Keratinocyte (primary cell): ENCODE measurements around the gene IGF1. TPM values are rescaled to one million over a fixed set of nuclear protein-coding genes. Genes with fewer than 3 reads are reported as not detected.

Source experiments
- DNase-seq: peaks from one replicate; pipeline ENCODE4 v3.0.0-alpha.2; 2011; ENCODE audit warnings: low read depth, missing footprints, low spot score
- FAIRE-seq: peaks from 2 replicates; lab custom pipeline; 2011; peaks lifted over from hg19 to GRCh38; lab: Jason Lieb, UNC
- H2AFZ ChIP-seq: 2 replicates; pipeline ENCODE4 v1.6.0; 2012; ENCODE audit warnings: low read length, control low read depth, inconsistent platforms; ENCODE audit not compliant: control insufficient read depth
- H3K27ac ChIP-seq: 2 replicates; pipeline ENCODE4 v1.5.1; 2011; ENCODE audit warnings: low read length; ENCODE audit not compliant: control insufficient read depth, insufficient read depth
- H3K27me3 ChIP-seq: 3 replicates; pipeline ENCODE4 v1.6.0; 2011; ENCODE audit warnings: low read length; ENCODE audit not compliant: control insufficient read depth, insufficient read depth; ENCODE audit errors: extremely low read depth
- H3K36me3 ChIP-seq, 2 experiments: 2 replicates in 1 of 2; 3 replicates in 1 of 2; pipeline ENCODE4 v1.5.1; 2011; ENCODE audit warnings: low read length in 2 of 2, mild to moderate bottlenecking in 1 of 2; ENCODE audit not compliant: control insufficient read depth in 2 of 2, insufficient read depth in 2 of 2; ENCODE audit errors: extremely low read depth in 1 of 2
- H3K4me1 ChIP-seq: 3 replicates; pipeline ENCODE4 v1.5.1; 2011; ENCODE audit warnings: low read length; ENCODE audit not compliant: control insufficient read depth, insufficient read depth; ENCODE audit errors: extremely low read depth
- H3K4me2 ChIP-seq: 3 replicates; pipeline ENCODE4 v1.6.0; 2011; ENCODE audit warnings: low read depth, low read length; ENCODE audit not compliant: control insufficient read depth, insufficient read depth; ENCODE audit errors: extremely low read depth
- H3K4me3 ChIP-seq, 3 experiments: fragments of 200-600 bp in 1 of 3; sonication (generic) in 1 of 3; 2 replicates in 2 of 3; 3 replicates in 1 of 3; pipeline ENCODE4 v1.5.1; 2011 to 2016; ENCODE audit warnings: low read length in 3 of 3, mild to moderate bottlenecking in 3 of 3, control low read depth in 2 of 3, inconsistent platforms in 1 of 3, low read depth in 1 of 3, mixed read lengths in 1 of 3, mixed run types in 1 of 3, moderate library complexity in 1 of 3; ENCODE audit not compliant: control insufficient read depth in 2 of 3, insufficient read depth in 2 of 3; ENCODE audit errors: extremely low read depth in 1 of 3
- H3K79me2 ChIP-seq: 2 replicates; pipeline ENCODE4 v1.6.0; 2012; ENCODE audit warnings: low read length; ENCODE audit not compliant: control insufficient read depth, insufficient read depth
- H3K9ac ChIP-seq: 3 replicates; pipeline ENCODE4 v1.6.0; 2011; ENCODE audit warnings: low read length; ENCODE audit not compliant: control insufficient read depth, insufficient read depth; ENCODE audit errors: extremely low read depth
- H3K9me1 ChIP-seq: 3 replicates; pipeline ENCODE4 v1.6.0; 2011; ENCODE audit warnings: low read length; ENCODE audit not compliant: control insufficient read depth, insufficient read depth; ENCODE audit errors: extremely low read depth
- H3K9me3 ChIP-seq: 2 replicates; pipeline ENCODE4 v1.5.1; 2012; ENCODE audit warnings: low read depth, low read length; ENCODE audit not compliant: control insufficient read depth
- H4K20me1 ChIP-seq: 3 replicates; pipeline ENCODE4 v1.6.0; 2011; ENCODE audit warnings: low read length; ENCODE audit not compliant: control insufficient read depth, insufficient read depth; ENCODE audit errors: extremely low read depth
- EZH2 ChIP-seq: IDR thresholded peaks from one replicate; pipeline ENCODE4 v1.6.1; 2012; ENCODE audit warnings: inconsistent platforms, mild to moderate bottlenecking, low read length, moderate library complexity
- dilution Hi-C: fragments of 300-500 bp; cut with MboI; formaldehyde crosslinking; loops from one replicate; pipeline ENCODE4 v1.7.0; 2020; ENCODE audit warnings: low sequenced_read_pairs; ENCODE audit not compliant: extremely low pct_ligation_motif_present
- polyA plus RNA-seq, 5 experiments: library from polyadenylated mRNA; depleted of rRNA in 3 of 5; stranded (reverse) in 3 of 5; stranded (forward) in 1 of 5; unstranded in 1 of 5; fragments of >200 nt; gene quantifications; 1 replicate in 1 of 5; 2 replicates in 3 of 5; 3 replicates in 1 of 5; pipeline versions ENCODE4 v1.2.1 to v1.2.3, GENCODE V29; 2011 to 2012; ENCODE audit warnings: missing spikeins in 2 of 5, low read depth in 1 of 5, low replicate concordance in 1 of 5
- TF ChIP-seq, protein P1 (sequence below), 3 experiments: IDR thresholded peaks in 1 of 3; conservative IDR thresholded peaks in 1 of 3; optimal IDR thresholded peaks in 1 of 3; 2 replicates in 2 of 3; 3 replicates in 1 of 3; pipeline versions ENCODE3 to v1.5.1; 2011; ENCODE audit warnings: low read length in 3 of 3, mild to moderate bottlenecking in 3 of 3, moderate library complexity in 2 of 3, control low read depth in 1 of 3, inconsistent platforms in 1 of 3; ENCODE audit not compliant: insufficient read depth in 2 of 3; ENCODE audit errors: extremely low read depth in 1 of 3

The IGF1 gene
- polyA plus RNA-seq, 1 donor (not counting 4 experiments of a cell fraction or from before 2014, with no cell fraction given) = not detected

DNA sequence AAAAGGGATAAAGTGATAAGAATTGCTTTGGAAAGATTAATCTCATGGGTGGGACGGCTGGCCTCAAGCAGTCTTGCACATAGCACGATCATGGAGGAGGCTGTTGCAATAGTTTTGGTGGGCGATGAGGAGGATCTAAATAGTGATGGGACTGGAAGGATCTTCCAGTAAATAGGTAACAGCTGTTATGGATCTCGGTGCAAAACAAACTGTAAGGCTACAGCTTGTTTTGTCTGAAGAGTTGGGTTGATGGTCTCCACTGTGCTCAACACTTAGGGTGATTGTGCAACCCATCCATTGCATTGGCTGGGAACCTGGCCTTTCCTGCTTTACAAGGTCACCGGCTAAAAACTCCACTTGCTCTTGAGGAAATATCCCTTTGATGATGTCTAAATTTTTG is 21.0 kb downstream of the IGF1 start:
- no peaks in the 10 kb centered on the region for H3K27me3 ChIP-seq
- no peak overlapping the region for H3K4me3 ChIP-seq
- no peaks in the 10 kb centered on the region for H3K9me1 ChIP-seq
- no peak overlapping the region for H3K9ac ChIP-seq
- no peaks in the 10 kb centered on the region for H3K4me1 ChIP-seq
- H4K20me1 ChIP-seq = no peaks in the 10 kb centered on the region
- no peak overlapping the region for H3K4me2 ChIP-seq
- TF ChIP-seq, protein P1, sequence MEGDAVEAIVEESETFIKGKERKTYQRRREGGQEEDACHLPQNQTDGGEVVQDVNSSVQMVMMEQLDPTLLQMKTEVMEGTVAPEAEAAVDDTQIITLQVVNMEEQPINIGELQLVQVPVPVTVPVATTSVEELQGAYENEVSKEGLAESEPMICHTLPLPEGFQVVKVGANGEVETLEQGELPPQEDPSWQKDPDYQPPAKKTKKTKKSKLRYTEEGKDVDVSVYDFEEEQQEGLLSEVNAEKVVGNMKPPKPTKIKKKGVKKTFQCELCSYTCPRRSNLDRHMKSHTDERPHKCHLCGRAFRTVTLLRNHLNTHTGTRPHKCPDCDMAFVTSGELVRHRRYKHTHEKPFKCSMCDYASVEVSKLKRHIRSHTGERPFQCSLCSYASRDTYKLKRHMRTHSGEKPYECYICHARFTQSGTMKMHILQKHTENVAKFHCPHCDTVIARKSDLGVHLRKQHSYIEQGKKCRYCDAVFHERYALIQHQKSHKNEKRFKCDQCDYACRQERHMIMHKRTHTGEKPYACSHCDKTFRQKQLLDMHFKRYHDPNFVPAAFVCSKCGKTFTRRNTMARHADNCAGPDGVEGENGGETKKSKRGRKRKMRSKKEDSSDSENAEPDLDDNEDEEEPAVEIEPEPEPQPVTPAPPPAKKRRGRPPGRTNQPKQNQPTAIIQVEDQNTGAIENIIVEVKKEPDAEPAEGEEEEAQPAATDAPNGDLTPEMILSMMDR (optimal IDR thresholded peaks at IDR 0.05 in 1 of 3, IDR thresholded peaks at IDR 0.05 in 1 of 3, conservative IDR thresholded peaks at IDR 0.05 in 1 of 3; ENCODE audit: extremely low read depth in 1 of 3, insufficient read depth in 2 of 3, low read length in 3 of 3) = no peak
- TF ChIP-seq EZH2 = no peak
- no peak overlapping the region for H3K27ac ChIP-seq
- dilution Hi-C loops = no loop called here
- H2AFZ ChIP-seq = no peak overlapping the region
- DNase-seq = no peak
- H3K36me3 ChIP-seq = no peaks in the 10 kb centered on the region
- no peaks in the 10 kb centered on the region for H3K9me3 ChIP-seq
- no peak for FAIRE-seq
- no peaks in the 10 kb centered on the region for H3K79me2 ChIP-seq

- Histone ChIP-seq H3K4me3 (no peak overlapping the region), H3K4me1 (no peaks in the 10 kb centered on the region), H3K79me2 (no peaks in the 10 kb centered on the region), H4K20me1 (no peaks in the 10 kb centered on the region), H3K9me3 (no peaks in the 10 kb centered on the region), H3K9me1 (no peaks in the 10 kb centered on the region), H3K4me2 (no peak overlapping the region), H2AFZ (no peak overlapping the region), H3K27me3 (no peaks in the 10 kb centered on the region), H3K36me3 (no peaks in the 10 kb centered on the region), H3K9ac (no peak overlapping the region), H3K27ac (no peak overlapping the region)
- dilution Hi-C loops = no loop called here
- no peak for FAIRE-seq
- DNase-seq = no peak
- TF ChIP-seq, protein P1 (optimal IDR thresholded peaks at IDR 0.05 in 1 of 3, IDR thresholded peaks at IDR 0.05 in 1 of 3, conservative IDR thresholded peaks at IDR 0.05 in 1 of 3; ENCODE audit: extremely low read depth in 1 of 3, insufficient read depth in 2 of 3, low read length in 3 of 3) = no peak
- TF ChIP-seq EZH2 = no peak
These were observed 25.3 kb downstream of the IGF1 start for GRCh38 chr12:102454808-102455760.
